Mucosa of descending colon (tissue), 3 donors: ENCODE results near the gene SOBP. TPM values are rescaled to one million over a fixed set of nuclear protein-coding genes. Genes with fewer than 3 reads are reported as not detected.

Source experiments
- ATAC-seq: fragments of 200-7000 bp; cut with Tn5 transposase; one replicate; pipeline ENCODE4 v1.9.1; 2020; ENCODE audit warnings: mild to moderate bottlenecking, moderate library complexity
- DNase-seq, 3 donors: peaks; one replicate each; pipeline ENCODE4 v3.0.0-alpha.2; 2020
- H3K36me3 ChIP-seq: fragments of 200-600 bp; one replicate; pipeline ENCODE4 v1.8.0; 2021; ENCODE audit warnings: low read depth, mild to moderate bottlenecking
- H3K4me1 ChIP-seq: fragments of 200-600 bp; one replicate; pipeline ENCODE4 v1.8.0; 2021; ENCODE audit warnings: low read depth, mild to moderate bottlenecking
- H3K4me3 ChIP-seq: fragments of 200-600 bp; one replicate; pipeline ENCODE4 v1.8.0; 2021; ENCODE audit warnings: mild to moderate bottlenecking
- H3K9me3 ChIP-seq: fragments of 200-600 bp; one replicate; pipeline ENCODE4 v1.8.0; 2021; ENCODE audit warnings: mild to moderate bottlenecking
- intact Hi-C, 2 donors: fragments of 100-400 bp; cut with DNase I in 1 of 2; cut with micrococcal nuclease in 1 of 2; formaldehyde crosslinking; loops; one replicate each; pipeline versions ENCODE4 v1.11.0 to v1.11.1; 2022; cut with DNase I, micrococcal nuclease
- total RNA-seq, 3 donors: library from RNA; stranded (reverse); fragmentation: NEBNext Ultra II Directional in 2 of 3; extraction: Animal tissue kit (Norgen Biotek cat#: 25700) in 2 of 3; gene quantifications; one replicate each; pipeline versions ENCODE4 v1.2.1 to v1.2.4, GENCODE V29; 2021 to 2023
- TF ChIP-seq, protein P1 (sequence below): fragments of 200-600 bp; IDR thresholded peaks from one replicate; pipeline ENCODE4 v1.8.0; 2022; ENCODE audit warnings: antibody characterized with exemption, mild to moderate bottlenecking
- donor health status: DM: no; HTN: no; CAD: no; lungs with moderate emphysema.
- donor health status: DM: no; HTN: no; CAD: no.
- donor health status: DM: no; HTN: yes; CAD: no.

The SOBP gene
- total RNA-seq, 3 donors from 2014 or later = 1.2 to 31.5 (median 2.5) TPM

DNA sequence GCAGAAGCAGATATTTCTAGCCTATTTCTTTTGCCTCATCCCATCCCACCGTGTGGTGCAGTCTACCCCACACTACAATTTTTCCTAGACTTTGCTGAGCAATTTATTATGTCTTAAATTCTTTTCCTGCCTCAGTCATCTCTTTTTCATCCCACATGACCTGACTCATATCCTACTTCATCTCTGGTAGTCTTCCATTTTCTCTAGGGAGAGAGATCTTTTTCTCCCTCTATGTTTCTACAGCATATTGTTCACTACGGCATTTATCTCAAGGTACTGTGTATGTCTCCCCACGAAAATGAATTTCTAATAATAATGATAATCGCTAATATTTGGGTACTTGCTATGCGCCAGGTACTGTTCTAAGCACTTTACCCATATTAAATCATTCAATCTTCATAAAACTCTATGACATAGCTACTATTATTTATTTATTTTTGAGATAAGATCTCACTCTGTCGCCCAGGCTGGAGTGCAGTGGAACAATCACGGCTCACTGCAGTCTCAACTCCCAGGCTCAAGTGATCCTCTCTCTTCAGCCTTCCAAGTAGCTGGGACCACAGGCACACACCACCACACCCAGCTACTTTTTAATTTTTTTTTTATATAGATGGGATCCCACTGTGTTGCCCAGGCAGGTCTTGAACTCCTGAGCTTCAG, 46.2 kb upstream of the SOBP start:
- Histone ChIP-seq H3K36me3 (no peaks in the 10 kb centered on the region), H3K9me3 (peaks cover 17% of the 10 kb centered on the region), H3K4me3 (no peak overlapping the region), H3K4me1 (no peaks in the 10 kb centered on the region)
- TF ChIP-seq, protein P1, sequence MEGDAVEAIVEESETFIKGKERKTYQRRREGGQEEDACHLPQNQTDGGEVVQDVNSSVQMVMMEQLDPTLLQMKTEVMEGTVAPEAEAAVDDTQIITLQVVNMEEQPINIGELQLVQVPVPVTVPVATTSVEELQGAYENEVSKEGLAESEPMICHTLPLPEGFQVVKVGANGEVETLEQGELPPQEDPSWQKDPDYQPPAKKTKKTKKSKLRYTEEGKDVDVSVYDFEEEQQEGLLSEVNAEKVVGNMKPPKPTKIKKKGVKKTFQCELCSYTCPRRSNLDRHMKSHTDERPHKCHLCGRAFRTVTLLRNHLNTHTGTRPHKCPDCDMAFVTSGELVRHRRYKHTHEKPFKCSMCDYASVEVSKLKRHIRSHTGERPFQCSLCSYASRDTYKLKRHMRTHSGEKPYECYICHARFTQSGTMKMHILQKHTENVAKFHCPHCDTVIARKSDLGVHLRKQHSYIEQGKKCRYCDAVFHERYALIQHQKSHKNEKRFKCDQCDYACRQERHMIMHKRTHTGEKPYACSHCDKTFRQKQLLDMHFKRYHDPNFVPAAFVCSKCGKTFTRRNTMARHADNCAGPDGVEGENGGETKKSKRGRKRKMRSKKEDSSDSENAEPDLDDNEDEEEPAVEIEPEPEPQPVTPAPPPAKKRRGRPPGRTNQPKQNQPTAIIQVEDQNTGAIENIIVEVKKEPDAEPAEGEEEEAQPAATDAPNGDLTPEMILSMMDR = no peak
- DNase-seq = no peak
- no peak for ATAC-seq
- intact Hi-C loops = no loop called here

DNA sequence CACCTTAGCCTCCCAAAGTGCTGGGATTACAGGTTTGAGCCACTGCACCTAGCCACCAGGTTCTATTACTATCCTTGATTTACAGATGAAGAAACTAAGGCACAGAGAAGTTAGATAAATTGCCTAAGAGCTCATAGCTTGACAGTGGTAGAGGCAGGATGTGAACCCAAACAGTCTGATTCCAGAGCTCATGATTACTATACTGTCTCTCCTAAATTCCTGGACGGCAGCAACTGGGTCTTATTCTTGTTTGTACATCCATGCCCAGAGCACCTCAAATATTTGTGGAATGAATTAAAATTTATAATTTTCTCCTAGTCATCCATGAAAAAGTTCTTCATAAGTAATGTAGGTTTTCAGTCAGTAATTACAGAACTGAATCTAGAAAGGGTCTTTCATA, 45.6 kb upstream of the SOBP start:
- no peak for DNase-seq
- TF ChIP-seq, protein P1 = no peak
- Histone ChIP-seq H3K36me3 (no peaks in the 10 kb centered on the region), H3K4me3 (no peak overlapping the region), H3K4me1 (no peaks in the 10 kb centered on the region), H3K9me3 (peaks cover 20% of the 10 kb centered on the region)
- no peak for ATAC-seq
- intact Hi-C loops = no loop called here

DNA sequence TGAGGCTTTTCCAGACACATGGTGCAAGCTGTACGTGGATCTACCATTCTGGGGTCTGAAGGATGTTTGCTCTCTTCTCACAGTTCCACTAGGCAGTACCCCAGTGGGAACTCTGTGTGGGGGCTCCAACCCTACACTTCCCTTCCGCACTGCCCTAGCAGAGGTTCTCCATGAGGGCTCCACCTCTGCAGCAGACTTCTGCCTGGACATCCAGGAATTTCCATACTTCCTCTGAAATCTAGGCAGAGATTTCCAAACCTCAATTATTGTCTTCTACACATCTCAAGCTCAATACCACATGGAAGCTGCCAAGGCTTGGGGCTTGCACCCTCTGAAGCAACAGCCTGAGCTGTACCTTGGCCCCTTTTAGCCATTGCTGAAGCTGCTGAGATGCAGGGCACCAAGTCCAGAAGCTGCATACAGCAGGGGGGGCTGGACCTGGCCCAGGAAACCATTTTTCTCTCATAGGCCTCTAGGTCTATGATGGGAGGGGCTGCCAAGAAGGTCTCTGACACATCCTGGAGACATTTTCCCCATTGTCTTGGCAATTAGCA, 42.2 kb upstream of the SOBP start:
- no peak overlapping the region for H3K4me3 ChIP-seq
- intact Hi-C loops = no loop called here
- no peaks in the 10 kb centered on the region for H3K36me3 ChIP-seq
- DNase-seq (no peak), ATAC-seq (no peak)
- H3K9me3 ChIP-seq = peaks cover 20% of the 10 kb centered on the region
- H3K4me1 ChIP-seq = no peaks in the 10 kb centered on the region
- TF ChIP-seq, protein P1 = no peak

DNA sequence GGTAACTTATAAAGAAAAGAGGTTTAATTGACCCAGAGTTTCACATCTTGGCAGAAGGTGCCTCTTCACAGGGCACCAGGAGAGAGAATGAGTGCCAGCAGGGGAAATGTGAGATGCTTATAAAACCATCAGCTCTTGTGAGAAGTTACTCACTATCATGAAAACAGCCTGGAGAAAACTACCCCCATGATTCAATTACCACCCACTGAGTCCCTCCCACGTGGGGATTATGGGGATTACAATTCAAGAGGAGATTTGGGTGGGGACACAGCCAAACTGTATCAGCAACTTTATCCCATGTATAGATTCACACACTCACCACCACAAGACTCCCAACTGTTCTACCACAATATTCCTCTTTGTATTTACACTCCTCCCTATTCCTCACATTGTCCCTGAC, 41.1 kb upstream of the SOBP start:
- Histone ChIP-seq H3K36me3 (no peaks in the 10 kb centered on the region), H3K9me3 (peaks cover 20% of the 10 kb centered on the region), H3K4me1 (no peaks in the 10 kb centered on the region), H3K4me3 (no peak overlapping the region)
- TF ChIP-seq, protein P1 = no peak
- intact Hi-C loops = no loop called here
- no peak for ATAC-seq
- no peak for DNase-seq

DNA sequence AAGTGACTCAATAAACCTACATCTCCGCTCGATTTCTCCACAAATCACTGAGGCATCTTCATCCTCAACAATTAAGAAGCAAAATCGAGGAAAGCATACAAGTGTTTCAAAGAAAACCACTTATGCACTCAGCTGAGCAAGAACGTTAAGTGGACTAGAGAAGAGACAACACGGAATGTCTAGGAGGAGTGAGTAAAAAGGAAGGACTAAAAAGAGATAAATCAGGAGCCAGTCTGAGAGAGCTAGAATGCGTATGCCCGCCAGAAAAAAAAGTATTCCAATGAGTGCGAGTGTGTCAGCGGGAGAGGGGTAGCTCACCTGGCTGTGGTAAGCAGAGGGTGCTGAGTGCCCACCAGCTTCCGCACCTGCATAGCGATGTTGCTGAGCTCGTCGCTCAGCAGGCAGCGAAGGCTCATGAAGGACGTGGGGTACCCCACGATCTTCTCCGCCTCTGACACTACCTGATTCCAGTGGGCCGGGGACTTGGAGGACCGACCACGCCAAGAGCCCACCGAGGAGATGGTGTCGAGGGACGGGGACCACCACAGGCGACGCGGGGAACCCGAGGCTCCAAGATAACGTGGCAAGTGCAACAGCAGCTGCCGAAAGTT, 31.1 kb upstream of the SOBP start:
- Histone ChIP-seq H3K4me1 (peaks cover 5% of the 10 kb centered on the region), H3K9me3 (no peaks in the 10 kb centered on the region), H3K4me3 (peak overlapping the region; percentile 90), H3K36me3 (no peaks in the 10 kb centered on the region)
- ATAC-seq (peak; percentile 28), DNase-seq (peak in 1 of 3 donors; percentile 64)
- TF ChIP-seq, protein P1 = no peak
- intact Hi-C loops = no loop called here
